HG03135 (cell line): ENCODE data around the gene ADAMTS3.

Source experiments
- ATAC-seq: cut with Tn5 transposase; IDR thresholded peaks from one replicate; pipeline ENCODE4 v1.9.1; 2021; ENCODE audit warnings: mild to moderate bottlenecking, moderate library complexity; ENCODE audit not compliant: unreplicated experiment

The ADAMTS3 gene

GRCh38 chr4:72305080-72305479 is 263.9 kb downstream of the ADAMTS3 start:
- ATAC-seq: no peak

GRCh38 chr4:72302981-72303704 is 265.9 kb downstream of the ADAMTS3 start:
- ATAC-seq: peak; percentile 88

- ATAC-seq: no peak
Observed at GRCh38 chr4:72301759-72302158, 267.3 kb downstream of the ADAMTS3 start.

- ATAC-seq: no peak
Observed at GRCh38 chr4:72300126-72300525, 268.9 kb downstream of the ADAMTS3 start.

- ATAC-seq: peak; percentile 73
Observed at GRCh38 chr4:72295966-72296557, 273.0 kb downstream of the ADAMTS3 start.

GRCh38 chr4:72290737-72291136 is 278.3 kb downstream of the ADAMTS3 start:
- ATAC-seq: no peak

GRCh38 chr4:72286910-72287309 is 282.1 kb downstream of the ADAMTS3 start:
- no peak for ATAC-seq

- no peak for ATAC-seq
Observed at GRCh38 chr4:72286185-72286584, 282.8 kb downstream of the ADAMTS3 start.

- ATAC-seq: no peak
Observed at GRCh38 chr4:72283357-72283756, 285.7 kb downstream of the ADAMTS3 start.

GRCh38 chr4:72280252-72280651 is 288.8 kb downstream of the ADAMTS3 start:
- ATAC-seq: no peak

GRCh38 chr4:72275381-72275780 is 293.6 kb downstream of the ADAMTS3 start:
- no peak for ATAC-seq

- ATAC-seq: no peak
Observed at GRCh38 chr4:72274251-72274650, 294.8 kb downstream of the ADAMTS3 start.

GRCh38 chr4:72255269-72255668 is 313.8 kb downstream of the ADAMTS3 start:
- ATAC-seq: no peak

- no peak for ATAC-seq
Observed at GRCh38 chr4:72243641-72244040, 325.4 kb downstream of the ADAMTS3 start.

- ATAC-seq: no peak
Observed at GRCh38 chr4:72239487-72240116, 329.4 kb downstream of the ADAMTS3 start.
